Vagina (tissue), 2 donors: Measurements from ENCODE around the gene LRMDA. TPM values are rescaled to one million over a fixed set of nuclear protein-coding genes. Genes with fewer than 3 reads are reported as not detected.

Experiments
- DNase-seq, 2 donors: peaks; one replicate each; pipeline ENCODE4 v3.0.0-alpha.2; 2017; ENCODE audit errors: extremely low spot score in 2 of 2
- H3K27ac ChIP-seq: fragments of 200-600 bp; sonication (generic); one replicate; pipeline ENCODE4 v1.5.1; 2019
- H3K27me3 ChIP-seq: fragments of 200-600 bp; sonication (generic); one replicate; pipeline ENCODE4 v1.5.1; 2019
- H3K36me3 ChIP-seq, 2 donors: fragments of 200-600 bp; sonication (generic); one replicate each; pipeline ENCODE4 v1.5.1; 2017 to 2019
- H3K4me1 ChIP-seq: fragments of 200-600 bp; sonication (generic); one replicate; pipeline ENCODE4 v1.5.1; 2019
- H3K4me3 ChIP-seq, 2 donors: fragments of 200-600 bp; sonication (generic); 1 replicate in 1 of 2; 2 replicates in 1 of 2; pipeline ENCODE4 v1.5.1; 2016 to 2019
- H3K9me3 ChIP-seq: fragments of 200-600 bp; sonication (generic); one replicate; pipeline ENCODE4 v1.5.1; 2019
- CTCF ChIP-seq, 3 experiments: fragments of 450-650 bp in 2 of 3; fragments of 200-600 bp in 1 of 3; sonication (generic) in 1 of 3; IDR thresholded peaks; one replicate each; pipeline ENCODE4 v1.5.1; 2017 to 2019; ENCODE audit warnings: antibody characterized with exemption in 3 of 3, mild to moderate bottlenecking in 2 of 3, moderate library complexity in 2 of 3
- POLR2A ChIP-seq, 2 donors: fragments of 450-650 bp; IDR thresholded peaks; one replicate each; pipeline ENCODE4 v1.6.1; 2017; ENCODE audit warnings: antibody characterized with exemption in 2 of 2, mild to moderate bottlenecking in 2 of 2, moderate library complexity in 2 of 2
- POLR2AphosphoS5 ChIP-seq, 2 donors: sonication (generic); formaldehyde crosslinking; IDR thresholded peaks; one replicate each; pipeline ENCODE4 v1.9.0; 2017; ENCODE audit warnings: antibody characterized with exemption in 2 of 2, mild to moderate bottlenecking in 2 of 2, low read depth in 1 of 2; ENCODE audit not compliant: insufficient read depth in 1 of 2
- intact Hi-C: fragments of 100-400 bp; cut with DNase I; formaldehyde crosslinking; loops from one replicate; pipeline ENCODE4 v1.15.1; 2023
- total RNA-seq: library from RNA; depleted of rRNA; stranded (reverse); fragments of >200 nt; gene quantifications from one replicate; pipeline ENCODE4 v1.2.3, GENCODE V29; 2016

The LRMDA gene
- total RNA-seq, 1 donor from 2014 or later, result 22.6 TPM

- Histone ChIP-seq H3K4me3 (no peak overlapping the region), H3K27ac (no peak overlapping the region), H3K9me3 (no peaks in the 10 kb centered on the region), H3K27me3 (no peaks in the 10 kb centered on the region), H3K36me3 (no peaks in the 10 kb centered on the region), H3K4me1 (peaks cover 42% of the 10 kb centered on the region)
- intact Hi-C loops, result loop anchor here (5.0 kb wide), 1 partner anchor 64 kb away; the partner anchor contains the start of gene ZNF503
- TF ChIP-seq POLR2AphosphoS5 (IDR thresholded peaks at IDR 0.05; ENCODE audit: insufficient read depth in 1 of 2, low read depth in 1 of 2) (no peak), CTCF (IDR thresholded peaks at IDR 0.05) (no peak), POLR2A (IDR thresholded peaks at IDR 0.05) (no peak)
- no peak for DNase-seq
Observed at GRCh38 chr10:75466001-75466400, 34.6 kb downstream of the LRMDA start.

DNA sequence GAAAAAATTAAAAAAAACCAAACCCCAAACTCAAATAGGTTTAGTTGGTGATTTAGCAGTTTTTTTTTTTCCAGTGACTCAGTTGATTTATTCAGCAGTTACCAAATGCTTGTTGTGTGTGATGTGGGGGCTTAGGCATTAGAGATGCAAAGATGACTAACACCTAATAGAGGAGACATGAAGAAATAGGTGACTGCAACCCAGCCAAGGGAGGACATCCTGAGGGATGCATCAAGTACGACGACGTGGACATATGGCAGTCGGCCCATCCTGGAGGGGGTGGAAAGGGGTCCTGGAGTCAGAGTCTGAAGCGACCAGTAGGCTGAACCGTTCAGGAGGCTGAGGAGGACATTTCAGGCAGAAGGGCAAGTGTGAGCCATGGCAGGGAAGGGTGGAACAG is 35.5 kb downstream of the LRMDA start:
- H3K27ac ChIP-seq, result no peak overlapping the region
- no peaks in the 10 kb centered on the region for H3K27me3 ChIP-seq
- H3K4me1 ChIP-seq, result peaks cover 46% of the 10 kb centered on the region
- DNase-seq, result no peak
- H3K4me3 ChIP-seq, result no peak overlapping the region
- TF ChIP-seq CTCF (IDR thresholded peaks at IDR 0.05) (no peak), POLR2A (IDR thresholded peaks at IDR 0.05) (no peak), POLR2AphosphoS5 (IDR thresholded peaks at IDR 0.05; ENCODE audit: insufficient read depth in 1 of 2, low read depth in 1 of 2) (no peak)
- no peaks in the 10 kb centered on the region for H3K9me3 ChIP-seq
- H3K36me3 ChIP-seq, result no peaks in the 10 kb centered on the region
- intact Hi-C loops, result loop anchor here (5.0 kb wide), 1 partner anchor 65 kb away; the partner anchor contains the start of gene ZNF503

DNA sequence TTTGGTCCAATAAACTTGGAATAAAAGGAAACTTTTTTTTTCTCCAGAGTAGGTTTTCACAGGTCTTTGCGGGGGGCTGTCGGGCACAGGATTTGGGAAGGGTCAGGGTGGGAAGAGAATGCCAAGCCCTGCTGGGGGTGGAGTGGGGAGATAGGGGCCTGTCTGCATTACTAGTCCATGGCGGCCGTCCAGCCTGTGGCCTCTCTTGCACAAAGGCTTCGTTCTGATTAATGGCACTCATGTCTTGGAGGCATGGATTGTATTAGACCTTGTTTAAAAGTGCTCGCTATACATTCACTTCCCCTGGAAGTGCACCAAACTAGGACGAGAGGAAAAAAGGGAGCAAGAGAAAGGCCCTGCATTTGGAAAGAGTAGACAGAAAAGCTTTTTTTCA is 37.2 kb downstream of the LRMDA start:
- Histone ChIP-seq H3K27me3 (no peaks in the 10 kb centered on the region), H3K9me3 (no peaks in the 10 kb centered on the region), H3K36me3 (no peaks in the 10 kb centered on the region), H3K27ac (peak overlapping the region; percentile 68), H3K4me3 (no peak overlapping the region), H3K4me1 (peaks cover 46% of the 10 kb centered on the region)
- DNase-seq, result no peak
- intact Hi-C loops, result loop anchor here (5.0 kb wide), 1 partner anchor 66 kb away; the partner anchor contains the start of gene ZNF503
- no peak for TF ChIP-seq CTCF (IDR thresholded peaks at IDR 0.05)
- no peak for TF ChIP-seq POLR2AphosphoS5 (IDR thresholded peaks at IDR 0.05; ENCODE audit: insufficient read depth in 1 of 2, low read depth in 1 of 2)
- TF ChIP-seq POLR2A (IDR thresholded peaks at IDR 0.05), result no peak

DNA sequence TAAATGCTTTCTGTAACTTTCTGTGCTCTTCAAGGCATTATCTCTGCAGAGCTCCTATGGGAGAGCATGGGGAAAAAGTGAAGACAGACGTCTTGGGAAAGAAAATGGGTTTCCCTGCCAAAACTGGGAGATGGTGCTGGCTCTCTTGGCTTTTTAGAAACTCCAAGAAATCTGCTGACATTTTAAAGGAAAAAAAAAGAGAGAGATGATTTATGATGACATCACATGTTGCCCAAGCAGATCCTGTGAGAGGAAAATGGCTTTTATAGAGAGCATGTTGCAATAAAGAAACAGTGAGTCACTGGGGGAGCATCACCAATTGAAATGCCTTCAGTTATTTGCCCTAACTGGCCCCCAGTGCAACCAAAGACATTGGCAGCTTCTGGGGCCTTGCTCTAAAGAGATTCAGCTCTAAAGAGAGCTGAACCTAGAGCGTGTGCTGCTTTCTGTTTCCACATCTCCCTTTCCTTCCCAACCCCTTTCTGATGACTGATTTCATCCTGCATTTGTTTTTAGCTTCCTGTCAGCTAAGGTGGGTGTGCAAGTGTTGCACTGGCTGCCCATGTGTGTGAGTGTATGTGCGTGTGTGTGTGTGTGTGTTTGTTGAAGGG is 37.7 kb downstream of the LRMDA start:
- peaks cover 44% of the 10 kb centered on the region for H3K4me1 ChIP-seq
- no peaks in the 10 kb centered on the region for H3K36me3 ChIP-seq
- intact Hi-C loops, result loop anchor here (5.0 kb wide), 1 partner anchor 67 kb away; the partner anchor contains the start of gene ZNF503
- DNase-seq, result peak in 1 of 2 donors; percentile 96
- H3K27me3 ChIP-seq, result no peaks in the 10 kb centered on the region
- H3K27ac ChIP-seq, result peak overlapping the region; percentile 73
- H3K9me3 ChIP-seq, result no peaks in the 10 kb centered on the region
- TF ChIP-seq POLR2AphosphoS5 (IDR thresholded peaks at IDR 0.05; ENCODE audit: insufficient read depth in 1 of 2, low read depth in 1 of 2), result peak; percentile 68 to 100
- TF ChIP-seq CTCF (IDR thresholded peaks at IDR 0.05), result no peak
- no peak for TF ChIP-seq POLR2A (IDR thresholded peaks at IDR 0.05)
- H3K4me3 ChIP-seq, result no peak overlapping the region

- intact Hi-C loops, result no loop called here
- DNase-seq, result no peak
- Histone ChIP-seq H3K9me3 (no peaks in the 10 kb centered on the region), H3K27ac (peak overlapping the region; percentile 73), H3K4me3 (no peak overlapping the region), H3K36me3 (no peaks in the 10 kb centered on the region), H3K27me3 (no peaks in the 10 kb centered on the region), H3K4me1 (peaks cover 35% of the 10 kb centered on the region)
- TF ChIP-seq CTCF (IDR thresholded peaks at IDR 0.05) (no peak), POLR2A (IDR thresholded peaks at IDR 0.05) (no peak), POLR2AphosphoS5 (IDR thresholded peaks at IDR 0.05; ENCODE audit: insufficient read depth in 1 of 2, low read depth in 1 of 2) (no peak)
Observed at GRCh38 chr10:75470901-75471300, 39.5 kb downstream of the LRMDA start.
